Body of pancreas (tissue), 4 donors: ENCODE measurements around the gene LDLR. TPM values are rescaled to one million over a fixed set of nuclear protein-coding genes. Genes with fewer than 3 reads are reported as not detected.
"Not testable (repeated sequence)": the region's sequence is repeated elsewhere in the genome, so short reads cannot be mapped to it uniquely, and the experiment has no call there.

Source experiments
- ATAC-seq: fragments of 150-250 bp; one replicate; pipeline ENCODE4 v1.9.1; 2016
- DNase-seq, 4 donors: peaks; one replicate each; pipeline ENCODE4 v3.0.0-alpha.2; 2019
- H3K27ac ChIP-seq, 4 donors: fragments of 200-600 bp; sonication (generic); 1 replicate in 3 of 4; 2 replicates in 1 of 4; pipeline versions ENCODE4 v1.5.1 to v1.6.1; 2016 to 2019; ENCODE audit warnings: mild to moderate bottlenecking in 1 of 4, mixed read lengths in 1 of 4, moderate library complexity in 1 of 4
- H3K27me3 ChIP-seq, 2 donors: fragments of 200-600 bp; sonication (generic); one replicate each; pipeline ENCODE4 v1.6.0; 2016; ENCODE audit warnings: mild to moderate bottlenecking in 1 of 2
- H3K36me3 ChIP-seq, 2 donors: fragments of 200-600 bp; sonication (generic); replicated peaks in 1 of 2; 2 replicates each; pipeline ENCODE4 v1.5.1; 2016; ENCODE audit warnings: low read depth in 2 of 2; ENCODE audit not compliant: insufficient read depth in 1 of 2
- H3K4me1 ChIP-seq: fragments of 200-600 bp; sonication (generic); one replicate; pipeline ENCODE4 v1.6.0; 2016
- H3K4me3 ChIP-seq, 2 donors: fragments of 200-600 bp; sonication (generic); 1 replicate in 1 of 2; 2 replicates in 1 of 2; pipeline ENCODE4 v1.5.1; 2016 to 2019
- H3K9me3 ChIP-seq, 3 donors: fragments of 200-600 bp; sonication (generic); 1 replicate in 2 of 3; 2 replicates in 1 of 3; pipeline ENCODE4 v1.5.1; 2016
- POLR2A ChIP-seq, 3 donors: fragments of 450-650 bp; IDR thresholded peaks; one replicate each; pipeline ENCODE4 v1.6.1; 2016; ENCODE audit warnings: antibody characterized with exemption in 3 of 3, mild to moderate bottlenecking in 2 of 3
- WGBS, 2 donors: methylation state at CpG; one replicate each; pipeline ENCODE4 v1.1.5; 2017; 5-methylcytosine and 5-hydroxymethylcytosine counted together
- intact Hi-C: fragments of 100-400 bp; cut with DNase I; formaldehyde crosslinking; loops from one replicate; pipeline ENCODE4 v1.15.1; 2023
- total RNA-seq, 2 donors: library from RNA; depleted of rRNA; stranded (reverse); fragments of >200 nt; gene quantifications; one replicate each; pipeline ENCODE4 v1.1.0, GENCODE V29; 2016
- TF ChIP-seq, protein P1 (sequence below), 7 experiments: fragments of 450-650 bp in 4 of 7; fragments of 200-600 bp in 3 of 7; sonication (generic) in 3 of 7; IDR thresholded peaks; one replicate each; pipeline ENCODE4 v1.5.1; 2016 to 2019; ENCODE audit warnings: antibody characterized with exemption in 7 of 7

Gene LDLR
- total RNA-seq, 2 donors from 2014 or later = 18.9 to 105 TPM

DNA sequence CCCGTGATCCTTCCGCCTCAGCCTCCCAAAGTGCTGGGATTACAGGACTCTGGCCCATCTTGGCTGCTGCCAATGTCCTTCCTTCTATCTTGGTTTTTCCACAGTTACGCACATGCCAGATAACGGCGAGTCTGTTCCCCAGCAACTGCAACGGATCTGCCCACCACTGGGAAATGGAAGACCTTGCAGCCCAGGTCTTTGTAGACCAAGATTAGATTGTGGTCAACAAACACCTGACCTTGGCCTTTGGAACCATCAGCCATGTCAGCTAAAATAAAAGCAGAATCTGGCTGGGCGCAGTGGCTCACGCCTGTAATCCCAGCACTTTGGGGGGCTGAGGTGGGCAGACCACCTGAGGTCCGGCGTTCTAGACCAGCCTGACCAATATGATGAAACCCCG lies 10.4 kb upstream of the LDLR start:
- DNase-seq (peak in 1 of 4 donors; percentile 77), ATAC-seq (peak; percentile 38)
- TF ChIP-seq, protein P1, sequence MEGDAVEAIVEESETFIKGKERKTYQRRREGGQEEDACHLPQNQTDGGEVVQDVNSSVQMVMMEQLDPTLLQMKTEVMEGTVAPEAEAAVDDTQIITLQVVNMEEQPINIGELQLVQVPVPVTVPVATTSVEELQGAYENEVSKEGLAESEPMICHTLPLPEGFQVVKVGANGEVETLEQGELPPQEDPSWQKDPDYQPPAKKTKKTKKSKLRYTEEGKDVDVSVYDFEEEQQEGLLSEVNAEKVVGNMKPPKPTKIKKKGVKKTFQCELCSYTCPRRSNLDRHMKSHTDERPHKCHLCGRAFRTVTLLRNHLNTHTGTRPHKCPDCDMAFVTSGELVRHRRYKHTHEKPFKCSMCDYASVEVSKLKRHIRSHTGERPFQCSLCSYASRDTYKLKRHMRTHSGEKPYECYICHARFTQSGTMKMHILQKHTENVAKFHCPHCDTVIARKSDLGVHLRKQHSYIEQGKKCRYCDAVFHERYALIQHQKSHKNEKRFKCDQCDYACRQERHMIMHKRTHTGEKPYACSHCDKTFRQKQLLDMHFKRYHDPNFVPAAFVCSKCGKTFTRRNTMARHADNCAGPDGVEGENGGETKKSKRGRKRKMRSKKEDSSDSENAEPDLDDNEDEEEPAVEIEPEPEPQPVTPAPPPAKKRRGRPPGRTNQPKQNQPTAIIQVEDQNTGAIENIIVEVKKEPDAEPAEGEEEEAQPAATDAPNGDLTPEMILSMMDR (IDR thresholded peaks at IDR 0.05) = no peak
- no peak for TF ChIP-seq POLR2A (IDR thresholded peaks at IDR 0.05)
- Histone ChIP-seq H3K27me3 (no peaks in the 10 kb centered on the region), H3K9me3 (no peaks in the 10 kb centered on the region), H3K4me1 (peaks cover 12% of the 10 kb centered on the region), H3K36me3 (no peaks in the 10 kb centered on the region), H3K4me3 (no peak overlapping the region), H3K27ac (peak overlapping the region in 1 of 4 donors; percentile 25)
- WGBS, 2 donors = 45 to 64% methylated on average over 11 of the region's 11 CpGs
- intact Hi-C loops = no loop called here

DNA sequence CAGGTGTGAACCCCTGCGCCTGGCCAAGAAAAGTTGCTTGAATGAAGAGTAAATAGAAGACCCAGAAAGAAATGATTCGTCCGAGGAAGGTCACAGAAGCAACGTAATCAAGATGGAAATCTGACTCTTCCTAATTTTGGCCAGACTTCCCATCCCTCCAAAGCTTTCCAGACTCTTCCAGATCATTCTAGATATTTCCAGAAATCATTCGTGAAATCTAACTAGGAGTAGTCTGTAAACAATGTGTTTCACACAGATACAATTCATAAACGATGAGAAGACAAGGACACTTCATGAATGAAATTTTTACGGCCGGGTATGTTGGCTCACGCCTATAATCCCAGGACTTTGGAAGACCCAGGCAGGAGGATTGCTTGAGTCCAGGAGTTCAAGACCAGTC lies 9.3 kb upstream of the LDLR start:
- ATAC-seq (no peak), DNase-seq (no peak)
- Histone ChIP-seq H3K9me3 (no peaks in the 10 kb centered on the region), H3K27ac (no peak overlapping the region), H3K4me3 (no peak overlapping the region), H3K4me1 (peaks cover 23% of the 10 kb centered on the region), H3K27me3 (no peaks in the 10 kb centered on the region), H3K36me3 (no peaks in the 10 kb centered on the region)
- 63 to 65% methylated on average over 9 of the region's 9 CpGs for WGBS, 2 donors
- intact Hi-C loops = loop anchor here (5.0 kb wide), 1 partner anchor 38 kb away; no protein-coding TSS in a partner anchor
- no peak for TF ChIP-seq POLR2A (IDR thresholded peaks at IDR 0.05)
- TF ChIP-seq, protein P1 (IDR thresholded peaks at IDR 0.05) = no peak

DNA sequence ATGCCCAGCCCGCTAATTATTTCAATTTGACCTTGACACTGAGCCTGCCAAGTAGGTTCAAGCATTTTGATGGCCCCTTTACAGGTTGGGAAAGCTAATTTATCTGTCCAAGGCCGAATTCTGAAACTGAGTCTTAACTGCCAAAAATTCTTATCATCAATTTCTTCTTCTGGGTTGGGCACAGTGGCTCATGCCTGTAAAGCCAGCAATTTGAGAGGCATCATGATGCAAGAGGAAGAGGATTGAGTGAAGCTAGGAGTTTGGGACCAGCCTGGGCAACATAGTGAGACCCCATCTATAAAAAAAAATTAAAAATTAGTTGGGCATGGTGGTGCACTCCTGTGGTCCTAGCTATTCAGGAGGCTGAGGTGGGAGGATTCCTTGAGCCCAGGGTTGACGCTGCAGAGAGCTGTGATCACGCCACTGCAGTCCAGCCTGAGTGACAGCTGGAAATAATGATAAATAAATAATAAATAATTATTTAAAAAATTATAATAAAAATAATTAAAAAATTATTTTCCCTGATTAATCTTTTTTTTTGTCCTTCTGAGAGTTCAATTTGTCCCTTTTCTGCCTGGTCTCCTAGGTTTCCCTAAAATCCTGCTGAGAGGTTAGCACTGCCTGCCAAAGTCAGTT lies 1.3 kb upstream of the LDLR start:
- no peak for ATAC-seq
- no peaks in the 10 kb centered on the region for H3K36me3 ChIP-seq
- TF ChIP-seq, protein P1 (IDR thresholded peaks at IDR 0.05) = no peak
- no peak for TF ChIP-seq POLR2A (IDR thresholded peaks at IDR 0.05)
- H3K9me3 ChIP-seq = no peaks in the 10 kb centered on the region
- 15 to 23% methylated on average over 4 of the region's 4 CpGs for WGBS, 2 donors
- H3K4me3 ChIP-seq = no peak overlapping the region
- intact Hi-C loops = no loop called here
- H3K27ac ChIP-seq = peak overlapping the region; percentile 94 to 99 (median 98)
- peaks cover 82% of the 10 kb centered on the region for H3K4me1 ChIP-seq
- no peak for DNase-seq
- H3K27me3 ChIP-seq = no peaks in the 10 kb centered on the region

DNA sequence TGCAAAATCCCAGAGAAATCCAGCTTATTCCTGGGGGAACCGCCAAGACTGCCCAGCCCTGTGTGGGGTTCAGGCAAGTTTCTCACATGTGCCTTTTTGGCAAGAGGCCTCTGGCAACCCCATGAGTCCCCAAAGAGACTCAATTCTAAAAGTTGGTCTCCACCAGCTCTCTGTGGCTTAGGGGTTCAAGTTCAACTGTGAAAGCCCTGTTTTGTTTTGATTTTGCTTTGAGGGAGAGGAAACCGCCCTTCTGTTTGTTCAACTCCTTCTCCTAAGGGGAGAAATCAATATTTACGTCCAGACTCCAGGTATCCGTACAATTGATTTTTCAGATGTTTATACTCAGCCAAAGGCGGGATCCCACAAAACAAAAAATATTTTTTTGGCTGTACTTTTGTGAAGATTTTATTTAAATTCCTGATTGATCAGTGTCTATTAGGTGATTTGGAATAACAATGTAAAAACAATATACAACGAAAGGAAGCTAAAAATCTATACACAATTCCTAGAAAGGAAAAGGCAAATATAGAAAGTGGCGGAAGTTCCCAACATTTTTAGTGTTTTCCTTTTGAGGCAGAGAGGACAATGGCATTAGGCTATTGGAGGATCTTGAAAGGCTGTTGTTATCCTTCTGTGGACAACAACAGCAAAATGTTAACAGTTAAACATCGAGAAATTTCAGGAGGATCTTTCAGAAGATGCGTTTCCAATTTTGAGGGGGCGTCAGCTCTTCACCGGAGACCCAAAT lies 583 bp upstream of the LDLR start:
- ATAC-seq (no peak), DNase-seq (peak in 1 of 4 donors; percentile 57)
- Histone ChIP-seq H3K27me3 (no peaks in the 10 kb centered on the region), H3K27ac (peak overlapping the region; percentile 94 to 99 (median 98)), H3K36me3 (no peaks in the 10 kb centered on the region), H3K9me3 (no peaks in the 10 kb centered on the region), H3K4me3 (no peak overlapping the region), H3K4me1 (peaks cover 87% of the 10 kb centered on the region)
- WGBS, 2 donors = 7 to 8% methylated on average over 11 of the region's 11 CpGs
- TF ChIP-seq, protein P1 (IDR thresholded peaks at IDR 0.05) = no peak
- no peak for TF ChIP-seq POLR2A (IDR thresholded peaks at IDR 0.05)
- intact Hi-C loops = no loop called here

DNA sequence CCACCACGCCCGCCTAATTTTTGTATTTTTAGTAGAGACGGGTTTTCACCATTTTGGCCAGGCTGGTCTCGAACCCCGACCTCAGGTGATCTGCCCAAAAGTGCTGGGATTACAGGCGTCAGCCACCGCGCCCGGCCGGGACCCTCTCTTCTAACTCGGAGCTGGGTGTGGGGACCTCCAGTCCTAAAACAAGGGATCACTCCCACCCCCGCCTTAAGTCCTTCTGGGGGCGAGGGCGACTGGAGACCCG lies 676 bp downstream of the LDLR start:
- 0 to 3% methylated on average over 5 to 15 of the region's 15 CpGs for WGBS, 2 donors
- ATAC-seq = peak; percentile 1
- Histone ChIP-seq H3K4me3 (peak overlapping the region; percentile 43 to 65), H3K27ac (peak overlapping the region; percentile 94 to 99 (median 98)), H3K4me1 (peaks cover 87% of the 10 kb centered on the region)
- DNase-seq, H3K27me3 ChIP-seq, H3K36me3 ChIP-seq, H3K9me3 ChIP-seq, intact Hi-C loops: not testable (repeated sequence)
